SU-DHL-6 (cell line): Measurements from ENCODE around the gene CEMP1.

ENCODE experiments used
- CTCF ChIP-seq: fragments of 200-600 bp; sonication (generic); IDR thresholded peaks from one replicate; pipeline ENCODE4 v1.5.1; 2017; ENCODE audit warnings: antibody characterized with exemption, mild to moderate bottlenecking, low read length, moderate library complexity; ENCODE audit not compliant: insufficient read depth, poor library complexity, severe bottlenecking
- EZH2phosphoT487 ChIP-seq: fragments of 200-600 bp; sonication (generic), shearing (Covaris generic); conservative IDR thresholded peaks from 2 replicates; pipeline ENCODE4 v1.6.1; 2018; ENCODE audit warnings: mild to moderate bottlenecking, antibody characterized with exemption, low read length, moderate library complexity, mixed read lengths

- no peak for TF ChIP-seq CTCF
- no peak for TF ChIP-seq EZH2phosphoT487
Observed at GRCh38 chr16:2499890-2500429, 31.2 kb downstream of the CEMP1 start.
